ENCODE results near the gene C11orf16. TPM values are rescaled to one million over a fixed set of nuclear protein-coding genes. Genes with fewer than 3 reads are reported as not detected.
A peak's percentile ranks its signal among the peaks of the same experiment; 100 is the strongest.

C11orf16 gene
- total RNA-seq, 1 experiment from 2014 or later, result not detected

GRCh38 chr11:8917157-8917825 is 15.5 kb downstream of the C11orf16 start:
- Mint-ChIP-seq H3K4me1 (ENCODE audit: insufficient read depth, unreplicated experiment) (peaks cover 24% of the 10 kb centered on the region), H3K36me3 (ENCODE audit: insufficient read depth, unreplicated experiment) (peaks cover 63% of the 10 kb centered on the region), H3K4me3 (ENCODE audit: unreplicated experiment) (peak overlapping the region; percentile 49), H3K9me3 (ENCODE audit: unreplicated experiment) (no peaks in the 10 kb centered on the region), H3K27ac (ENCODE audit: low read depth, unreplicated experiment) (peak overlapping the region; percentile 72), H3K27me3 (ENCODE audit: insufficient read depth, unreplicated experiment) (no peaks in the 10 kb centered on the region)
- ChIA-PET CTCF (interaction anchor here (1.6 to 9.0 kb wide), 2 partner anchors 41 to 46 kb away, joined by 4 to 155 read pairs; no protein-coding TSS in a partner anchor), POLR2A (interaction anchor here (0.6 to 1.8 kb wide), 4 partner anchors 43 to 271 kb away, joined by 3 to 12 read pairs (median 4); partner anchors contain the start of gene TMEM9B)
- no peak for TF ChIP-seq CTCF (IDR thresholded peaks at IDR 0.05; ENCODE audit: unreplicated experiment)
- no TSS peak for BruUV-seq (replicated peaks)
- DNase-seq (ENCODE audit: unreplicated experiment), result peak; percentile 64
- intact Hi-C loops (cut with micrococcal nuclease), result loop anchor here (2.0 kb wide), 1 partner anchor 220 kb away; no protein-coding TSS in a partner anchor

- H3K27ac Mint-ChIP-seq (ENCODE audit: low read depth, unreplicated experiment), result peak overlapping the region; percentile 69
- POLR2A ChIA-PET, result interaction anchor here (0.5 to 2.1 kb wide), 4 partner anchors 15 to 48 kb away, joined by 3 to 12 read pairs (median 4); no protein-coding TSS in a partner anchor
Measured at GRCh38 chr11:8914661-8915018, 18.1 kb downstream of the C11orf16 start.

GRCh38 chr11:8913961-8914660 is 18.6 kb downstream of the C11orf16 start:
- intact Hi-C loops (cut with micrococcal nuclease), result loop anchor here (1.0 to 5.0 kb wide), 3 partner anchors 45 to 231 kb away; partner anchors contain the start of genes RPL27A and TRIM66
- H3K4me3 Mint-ChIP-seq (ENCODE audit: unreplicated experiment), result peak overlapping the region; percentile 33
- DNase-seq (ENCODE audit: unreplicated experiment), result peak; percentile 45
- H3K36me3 Mint-ChIP-seq (ENCODE audit: insufficient read depth, unreplicated experiment), result peaks cover 53% of the 10 kb centered on the region
- CTCF ChIA-PET, result interaction anchor here (0.6 to 9.0 kb wide), 25 partner anchors 9 to 718 kb away, joined by 3 to 155 read pairs (median 4); partner anchors contain the start of gene ASCL3
- peak overlapping the region; percentile 69 for H3K27ac Mint-ChIP-seq (ENCODE audit: low read depth, unreplicated experiment)
- BruUV-seq (replicated peaks), result no TSS peak
- POLR2A ChIA-PET, result interaction anchor here (0.5 to 2.1 kb wide), 4 partner anchors 16 to 101 kb away, joined by 3 to 12 read pairs (median 4); no protein-coding TSS in a partner anchor
- peak; percentile 80 for TF ChIP-seq CTCF (IDR thresholded peaks at IDR 0.05; ENCODE audit: unreplicated experiment)
- H3K9me3 Mint-ChIP-seq (ENCODE audit: unreplicated experiment), result no peaks in the 10 kb centered on the region
- H3K27me3 Mint-ChIP-seq (ENCODE audit: insufficient read depth, unreplicated experiment), result no peaks in the 10 kb centered on the region
- peaks cover 29% of the 10 kb centered on the region for H3K4me1 Mint-ChIP-seq (ENCODE audit: insufficient read depth, unreplicated experiment)

More at GRCh38 chr11:8914661-8915018, 18.1 kb downstream of the C11orf16 start:
- CTCF ChIA-PET, result interaction anchor here (0.6 to 9.0 kb wide), 23 partner anchors 9 to 719 kb away, joined by 3 to 155 read pairs (median 5); no protein-coding TSS in a partner anchor
- Mint-ChIP-seq H3K27me3 (ENCODE audit: insufficient read depth, unreplicated experiment) (no peaks in the 10 kb centered on the region), H3K4me1 (ENCODE audit: insufficient read depth, unreplicated experiment) (peaks cover 24% of the 10 kb centered on the region), H3K36me3 (ENCODE audit: insufficient read depth, unreplicated experiment) (peaks cover 52% of the 10 kb centered on the region), H3K9me3 (ENCODE audit: unreplicated experiment) (no peaks in the 10 kb centered on the region), H3K4me3 (ENCODE audit: unreplicated experiment) (peak overlapping the region; percentile 33)
- TF ChIP-seq CTCF (IDR thresholded peaks at IDR 0.05; ENCODE audit: unreplicated experiment), result no peak
- BruUV-seq (replicated peaks), result no TSS peak
- intact Hi-C loops (cut with micrococcal nuclease), result loop anchor here (1.0 to 5.0 kb wide), 3 partner anchors 45 to 232 kb away; partner anchors contain the start of genes RPL27A and TRIM66
- no peak for DNase-seq (ENCODE audit: unreplicated experiment)
